K562 (cell line): Measurements from ENCODE around the gene GPR26. TPM values are rescaled to one million over a fixed set of nuclear protein-coding genes. Genes with fewer than 3 reads are reported as not detected.

Experiments
- MCM7 ChIP-seq, 2 experiments: fragments of 450-650 bp; IDR thresholded peaks; 2 replicates each; pipeline ENCODE4 v1.6.1; 2016 to 2018
- MED1 ChIP-seq: sonication (generic); formaldehyde crosslinking; IDR thresholded peaks from 2 replicates; pipeline ENCODE4 v1.8.1; 2023; ENCODE audit warnings: missing genetic modification reagents, borderline replicate concordance
- POLR2H ChIP-seq: IDR thresholded peaks from 2 replicates; pipeline ENCODE4 v1.6.1; 2016; ENCODE audit warnings: missing genetic modification characterization, low read depth, mild to moderate bottlenecking, control low read depth, missing compliant biosample characterization, moderate library complexity
- ZNF174 ChIP-seq: fragments of 250-450 bp; sonication (Bioruptor Pico); IDR thresholded peaks from 2 replicates; pipeline ENCODE4 v1.4.0; 2020; ENCODE audit warnings: mild to moderate bottlenecking
- ZNF184 ChIP-seq: sonication (generic); formaldehyde crosslinking; IDR thresholded peaks from 2 replicates; pipeline ENCODE4 v1.5.0; 2020; ENCODE audit warnings: missing genetic modification reagents
- ZNF318 ChIP-seq, 2 experiments: fragments of 450-650 bp; IDR thresholded peaks; 2 replicates each; pipeline ENCODE4 v1.6.1; 2016; ENCODE audit warnings: mild to moderate bottlenecking in 2 of 2, borderline replicate concordance in 1 of 2, low read depth in 1 of 2, moderate library complexity in 1 of 2
- ZNF707 ChIP-seq: fragments of 250-450 bp; sonication (Bioruptor Pico); conservative IDR thresholded peaks from 2 replicates; pipeline ENCODE4 v1.8.0; 2022; ENCODE audit warnings: inconsistent platforms, mild to moderate bottlenecking, moderate library complexity
- ZNF785 ChIP-seq: fragments of 250-450 bp; sonication (Bioruptor Pico); IDR thresholded peaks from 2 replicates; pipeline ENCODE4 v1.4.0; 2020; ENCODE audit warnings: mild to moderate bottlenecking
- polyA plus RNA-seq, 8 experiments: library from polyadenylated mRNA; depleted of rRNA in 4 of 8; stranded (reverse) in 5 of 8; unstranded in 3 of 8; fragments of >200 nt; fragmentation: Nextera tagmentation in 2 of 8; fragmentation: Illumina TruSeq in 1 of 8; extraction: Ambion mirVana in 2 of 8; extraction: Trizol in 1 of 8; gene quantifications; 2 replicates each; pipeline versions ENCODE4 v1.2.1 to v1.2.3, GENCODE V29; 2011 to 2014; ENCODE audit warnings: inconsistent platforms in 1 of 8, missing spikeins in 1 of 8
- total RNA-seq, 7 experiments: library from RNA; depleted of rRNA in 6 of 7; stranded (reverse); fragments of >200 nt in 6 of 7; fragmentation: Illumina TruSeq in 2 of 7; extraction: Trizol in 2 of 7; gene quantifications; 2 replicates each; pipeline versions ENCODE4 v1.2.1 to v1.2.3, GENCODE V29; 2011 to 2021; ENCODE audit warnings: low replicate concordance in 1 of 7

Gene GPR26
- total and polyA plus RNA-seq, 9 of the 15 experiments (the other 6 are each of a cell fraction or from before 2014, with no cell fraction given) = not detected

GRCh38 chr10:123729523-123729922 is 63.4 kb downstream of the GPR26 start (continued):
- TF ChIP-seq ZNF318 (IDR thresholded peaks at IDR 0.05; ENCODE audit: borderline replicate concordance in 1 of 2, low read depth in 1 of 2) = no peak
- TF ChIP-seq ZNF785 (CRISPR knock-in tag) = no peak
- no peak for TF ChIP-seq ZNF184 (CRISPR knock-in tag)
- no peak for TF ChIP-seq MED1 (CRISPR knock-in tag)
- TF ChIP-seq MCM7 (IDR thresholded peaks at IDR 0.05) = no peak
- no peak for TF ChIP-seq ZNF174 (CRISPR knock-in tag)
- no peak for TF ChIP-seq ZNF707 (CRISPR knock-in tag)
- no peak for TF ChIP-seq POLR2H
